Uterus (tissue), 2 donors: ENCODE data around the gene RCE1.

Experiments
- POLR2A ChIP-seq, 2 donors: fragments of 450-650 bp; IDR thresholded peaks; one replicate each; pipeline ENCODE4 v1.6.1; 2016; ENCODE audit warnings: antibody characterized with exemption in 2 of 2, mild to moderate bottlenecking in 1 of 2, moderate library complexity in 1 of 2
- TF ChIP-seq, protein P1 (sequence below), 4 experiments: fragments of 200-600 bp in 2 of 4; fragments of 450-650 bp in 2 of 4; sonication (generic) in 2 of 4; IDR thresholded peaks; one replicate each; pipeline ENCODE4 v1.5.1; 2016 to 2019; ENCODE audit warnings: antibody characterized with exemption in 4 of 4, mild to moderate bottlenecking in 2 of 4, moderate library complexity in 1 of 4

GRCh38 chr11:66878474-66878873, 35.2 kb downstream of the RCE1 start:
- TF ChIP-seq POLR2A (IDR thresholded peaks at IDR 0.05): no peak
- TF ChIP-seq, protein P1, sequence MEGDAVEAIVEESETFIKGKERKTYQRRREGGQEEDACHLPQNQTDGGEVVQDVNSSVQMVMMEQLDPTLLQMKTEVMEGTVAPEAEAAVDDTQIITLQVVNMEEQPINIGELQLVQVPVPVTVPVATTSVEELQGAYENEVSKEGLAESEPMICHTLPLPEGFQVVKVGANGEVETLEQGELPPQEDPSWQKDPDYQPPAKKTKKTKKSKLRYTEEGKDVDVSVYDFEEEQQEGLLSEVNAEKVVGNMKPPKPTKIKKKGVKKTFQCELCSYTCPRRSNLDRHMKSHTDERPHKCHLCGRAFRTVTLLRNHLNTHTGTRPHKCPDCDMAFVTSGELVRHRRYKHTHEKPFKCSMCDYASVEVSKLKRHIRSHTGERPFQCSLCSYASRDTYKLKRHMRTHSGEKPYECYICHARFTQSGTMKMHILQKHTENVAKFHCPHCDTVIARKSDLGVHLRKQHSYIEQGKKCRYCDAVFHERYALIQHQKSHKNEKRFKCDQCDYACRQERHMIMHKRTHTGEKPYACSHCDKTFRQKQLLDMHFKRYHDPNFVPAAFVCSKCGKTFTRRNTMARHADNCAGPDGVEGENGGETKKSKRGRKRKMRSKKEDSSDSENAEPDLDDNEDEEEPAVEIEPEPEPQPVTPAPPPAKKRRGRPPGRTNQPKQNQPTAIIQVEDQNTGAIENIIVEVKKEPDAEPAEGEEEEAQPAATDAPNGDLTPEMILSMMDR (IDR thresholded peaks at IDR 0.05): no peak
